ENCODE measurements around the gene FER.
A peak's percentile ranks its signal among the peaks of the same experiment; 100 is the strongest.

The FER gene

GRCh38 chr5:109186759-109187158 lies 439.1 kb downstream of the FER start:
- in situ Hi-C loops (cut with HindIII; ENCODE audit: low pct_ligation_motif_present, low sequenced_read_pairs) = no loop called here
- no peak for TF ChIP-seq CTCF (IDR thresholded peaks at IDR 0.05; ENCODE audit: low read depth, low read length, missing control alignments)
- Histone ChIP-seq H3K27me3 (replicated peaks) (no peaks in the 10 kb centered on the region), H3K27ac (no peak overlapping the region), H3K36me3 (replicated peaks) (no peaks in the 10 kb centered on the region), H3K4me3 (ENCODE audit: low read depth, low read length) (no peak overlapping the region)
- no peak for DNase-seq

GRCh38 chr5:109191153-109191558 lies 443.5 kb downstream of the FER start:
- no peak for TF ChIP-seq CTCF (IDR thresholded peaks at IDR 0.05; ENCODE audit: low read depth, low read length, missing control alignments)
- no peak overlapping the region for H3K4me3 ChIP-seq (ENCODE audit: low read depth, low read length)
- no peaks in the 10 kb centered on the region for H3K27me3 ChIP-seq (replicated peaks)
- H3K36me3 ChIP-seq (replicated peaks) = no peaks in the 10 kb centered on the region
- in situ Hi-C loops (cut with HindIII; ENCODE audit: low pct_ligation_motif_present, low sequenced_read_pairs) = no loop called here
- peak; percentile 74 for DNase-seq
- H3K27ac ChIP-seq = no peak overlapping the region

- Histone ChIP-seq H3K27me3 (replicated peaks) (no peaks in the 10 kb centered on the region), H3K4me3 (ENCODE audit: low read depth, low read length) (no peak overlapping the region), H3K36me3 (replicated peaks) (no peaks in the 10 kb centered on the region), H3K27ac (no peak overlapping the region)
- no peak for DNase-seq
- in situ Hi-C loops (cut with HindIII; ENCODE audit: low pct_ligation_motif_present, low sequenced_read_pairs) = no loop called here
- no peak for TF ChIP-seq CTCF (IDR thresholded peaks at IDR 0.05; ENCODE audit: low read depth, low read length, missing control alignments)
Measured at GRCh38 chr5:109192027-109192426, 444.3 kb downstream of the FER start.

GRCh38 chr5:109192555-109193281 lies 445.0 kb downstream of the FER start:
- in situ Hi-C loops (cut with HindIII; ENCODE audit: low pct_ligation_motif_present, low sequenced_read_pairs) = no loop called here
- no peaks in the 10 kb centered on the region for H3K27me3 ChIP-seq (replicated peaks)
- no peak for TF ChIP-seq CTCF (IDR thresholded peaks at IDR 0.05; ENCODE audit: low read depth, low read length, missing control alignments)
- H3K4me3 ChIP-seq (ENCODE audit: low read depth, low read length) = no peak overlapping the region
- H3K27ac ChIP-seq = no peak overlapping the region
- H3K36me3 ChIP-seq (replicated peaks) = no peaks in the 10 kb centered on the region
- DNase-seq = no peak

GRCh38 chr5:109195667-109196066 lies 448.0 kb downstream of the FER start:
- no peak overlapping the region for H3K27ac ChIP-seq
- in situ Hi-C loops (cut with HindIII; ENCODE audit: low pct_ligation_motif_present, low sequenced_read_pairs) = no loop called here
- no peak for TF ChIP-seq CTCF (IDR thresholded peaks at IDR 0.05; ENCODE audit: low read depth, low read length, missing control alignments)
- H3K27me3 ChIP-seq (replicated peaks) = no peaks in the 10 kb centered on the region
- H3K36me3 ChIP-seq (replicated peaks) = no peaks in the 10 kb centered on the region
- no peak for DNase-seq
- no peak overlapping the region for H3K4me3 ChIP-seq (ENCODE audit: low read depth, low read length)

Measured in brain microvascular endothelial cell (primary cell).